ENCODE measurements around the gene B9D2. TPM values are rescaled to one million over a fixed set of nuclear protein-coding genes. Genes with fewer than 3 reads are reported as not detected.

The B9D2 gene
- total RNA-seq, 1 donor from 2014 or later: 14.2 TPM

DNA sequence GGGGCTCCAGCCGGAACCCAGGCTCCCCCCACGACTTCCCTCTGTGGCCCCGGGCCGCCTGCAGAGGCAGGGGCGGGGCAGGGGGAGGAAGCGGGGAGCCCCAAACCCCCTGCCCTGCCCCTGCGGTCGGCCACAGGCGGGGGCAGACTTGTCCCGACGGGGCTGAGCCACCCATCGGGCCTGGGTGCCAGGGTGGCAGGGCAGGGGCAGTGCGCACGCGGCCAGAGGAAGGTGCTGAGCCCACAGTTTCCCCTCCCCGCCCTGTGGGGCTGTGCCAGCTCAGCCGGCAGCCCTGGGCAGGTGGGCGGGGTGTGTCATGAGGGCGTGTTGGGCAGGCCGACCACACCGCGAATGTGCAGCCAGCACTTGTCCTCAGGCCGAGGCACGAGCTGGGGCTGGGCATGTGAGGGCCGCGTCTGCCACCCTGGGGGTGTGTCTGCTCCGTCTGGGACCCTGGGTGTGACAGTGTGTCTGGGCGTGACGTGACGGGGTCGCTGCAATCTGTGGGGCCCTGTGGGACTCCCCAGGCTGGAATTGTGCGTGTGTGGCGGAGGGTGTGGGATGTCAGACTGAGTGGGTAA, 36.3 kb downstream of the B9D2 start:
- POLR2A ChIA-PET: interaction anchor here (0.6 to 6.2 kb wide), 13 partner anchors 18 to 550 kb away, joined by 3 to 119 read pairs (median 6); partner anchors contain the start of genes B9D2, CCDC97, DMAC2 and HNRNPUL1
- CTCF ChIA-PET: interaction anchor here (1.2 to 2.2 kb wide), 3 partner anchors 19 to 25 kb away, joined by 4 to 18 read pairs (median 4); partner anchors contain the start of gene TGFB1
- Mint-ChIP-seq H3K36me3 (ENCODE audit: low read depth) (peaks cover 49% of the 10 kb centered on the region), H3K9me3 (no peaks in the 10 kb centered on the region), H3K27me3 (no peaks in the 10 kb centered on the region), H3K4me1 (peaks cover 70% of the 10 kb centered on the region), H3K4me3 (peak overlapping the region; percentile 77), H3K27ac (peak overlapping the region; percentile 91)
- intact Hi-C loops (cut with micrococcal nuclease): loop anchor here (1.0 kb wide), 3 partner anchors 24 to 70 kb away; partner anchors contain the start of genes BCKDHA and EXOSC5
- DNase-seq (peak; percentile 77), ATAC-seq (ENCODE audit: low read depth) (peak; percentile 71)
- TF ChIP-seq, protein P1, sequence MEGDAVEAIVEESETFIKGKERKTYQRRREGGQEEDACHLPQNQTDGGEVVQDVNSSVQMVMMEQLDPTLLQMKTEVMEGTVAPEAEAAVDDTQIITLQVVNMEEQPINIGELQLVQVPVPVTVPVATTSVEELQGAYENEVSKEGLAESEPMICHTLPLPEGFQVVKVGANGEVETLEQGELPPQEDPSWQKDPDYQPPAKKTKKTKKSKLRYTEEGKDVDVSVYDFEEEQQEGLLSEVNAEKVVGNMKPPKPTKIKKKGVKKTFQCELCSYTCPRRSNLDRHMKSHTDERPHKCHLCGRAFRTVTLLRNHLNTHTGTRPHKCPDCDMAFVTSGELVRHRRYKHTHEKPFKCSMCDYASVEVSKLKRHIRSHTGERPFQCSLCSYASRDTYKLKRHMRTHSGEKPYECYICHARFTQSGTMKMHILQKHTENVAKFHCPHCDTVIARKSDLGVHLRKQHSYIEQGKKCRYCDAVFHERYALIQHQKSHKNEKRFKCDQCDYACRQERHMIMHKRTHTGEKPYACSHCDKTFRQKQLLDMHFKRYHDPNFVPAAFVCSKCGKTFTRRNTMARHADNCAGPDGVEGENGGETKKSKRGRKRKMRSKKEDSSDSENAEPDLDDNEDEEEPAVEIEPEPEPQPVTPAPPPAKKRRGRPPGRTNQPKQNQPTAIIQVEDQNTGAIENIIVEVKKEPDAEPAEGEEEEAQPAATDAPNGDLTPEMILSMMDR (IDR thresholded peaks at IDR 0.05): no peak

- ChIA-PET POLR2A (interaction anchor here (0.6 to 6.2 kb wide), 14 partner anchors 18 to 550 kb away, joined by 3 to 119 read pairs (median 6); partner anchors contain the start of genes B9D2, CCDC97, DMAC2 and HNRNPUL1), CTCF (interaction anchor here (1.2 to 2.2 kb wide), 3 partner anchors 18 to 25 kb away, joined by 4 to 18 read pairs (median 4); partner anchors contain the start of gene TGFB1)
- ATAC-seq (ENCODE audit: low read depth): no peak
- TF ChIP-seq, protein P1 (IDR thresholded peaks at IDR 0.05): no peak
- H3K27ac Mint-ChIP-seq: peak overlapping the region; percentile 93
- peak overlapping the region; percentile 55 for H3K4me3 Mint-ChIP-seq
- no peak for DNase-seq
- peaks cover 73% of the 10 kb centered on the region for H3K4me1 Mint-ChIP-seq
- no peaks in the 10 kb centered on the region for H3K27me3 Mint-ChIP-seq
- intact Hi-C loops (cut with micrococcal nuclease): loop anchor here (1.0 kb wide), 3 partner anchors 24 to 70 kb away; partner anchors contain the start of genes BCKDHA and EXOSC5
- no peaks in the 10 kb centered on the region for H3K9me3 Mint-ChIP-seq
- H3K36me3 Mint-ChIP-seq (ENCODE audit: low read depth): peaks cover 48% of the 10 kb centered on the region
These were observed 36.8 kb downstream of the B9D2 start for GRCh38 chr19:41327076-41327575.

GRCh38 chr19:41325947-41326706, 37.8 kb downstream of the B9D2 start:
- intact Hi-C loops (cut with micrococcal nuclease): loop anchor here (1.0 kb wide), 1 partner anchor 16 kb away; the partner anchor contains the start of gene CCDC97
- POLR2A ChIA-PET: interaction anchor here (0.6 to 6.2 kb wide), 8 partner anchors 9 to 223 kb away, joined by 3 to 119 read pairs (median 26); partner anchors contain the start of genes B9D2, CCDC97, HNRNPUL1 and TGFB1
- Mint-ChIP-seq H3K4me3 (peak overlapping the region; percentile 55), H3K9me3 (no peaks in the 10 kb centered on the region), H3K36me3 (ENCODE audit: low read depth) (peaks cover 43% of the 10 kb centered on the region), H3K27ac (peak overlapping the region; percentile 93), H3K4me1 (peaks cover 75% of the 10 kb centered on the region), H3K27me3 (no peaks in the 10 kb centered on the region)
- CTCF ChIA-PET: interaction anchor here (1.0 to 2.2 kb wide), 3 partner anchors 17 to 38 kb away, joined by 3 to 18 read pairs (median 4); partner anchors contain the start of genes B9D2 and TGFB1
- peak; percentile 49 for DNase-seq
- ATAC-seq (ENCODE audit: low read depth): peak; percentile 47
- TF ChIP-seq, protein P1 (IDR thresholded peaks at IDR 0.05): no peak

DNA sequence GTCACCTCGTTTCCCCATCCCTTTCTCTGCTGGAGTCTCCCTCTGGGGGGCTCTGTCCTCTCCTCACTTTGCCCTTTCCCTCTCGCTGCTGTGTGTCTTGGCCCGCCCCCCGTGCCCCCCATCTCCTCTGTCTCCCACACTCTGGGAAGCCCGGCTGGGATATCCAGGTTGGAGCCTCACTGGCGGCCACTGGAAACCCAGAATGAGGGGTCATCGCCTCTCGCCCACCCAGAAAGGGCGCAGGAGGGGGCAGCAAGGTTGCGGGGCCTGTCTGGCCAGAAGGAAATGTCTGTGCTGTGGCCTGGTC, 38.4 kb downstream of the B9D2 start:
- ATAC-seq (ENCODE audit: low read depth): no peak
- POLR2A ChIA-PET: interaction anchor here (0.6 to 6.2 kb wide), 7 partner anchors 9 to 1094 kb away, joined by 3 to 119 read pairs (median 11); partner anchors contain the start of genes CCDC97 and TGFB1
- no peaks in the 10 kb centered on the region for H3K9me3 Mint-ChIP-seq
- no peak overlapping the region for H3K4me3 Mint-ChIP-seq
- peak overlapping the region; percentile 86 for H3K27ac Mint-ChIP-seq
- DNase-seq: no peak
- peaks cover 74% of the 10 kb centered on the region for H3K4me1 Mint-ChIP-seq
- H3K36me3 Mint-ChIP-seq (ENCODE audit: low read depth): peaks cover 46% of the 10 kb centered on the region
- intact Hi-C loops (cut with micrococcal nuclease): no loop called here
- no peaks in the 10 kb centered on the region for H3K27me3 Mint-ChIP-seq
- TF ChIP-seq, protein P1 (IDR thresholded peaks at IDR 0.05): no peak
- CTCF ChIA-PET: interaction anchor here (1.0 kb wide), 1 partner anchor 39 kb away, joined by 3 read pairs; the partner anchor contains the start of gene B9D2

Measured in activated B cell treated with CpG ODN at 0.5 μM for 24 hours (primary cell).